SU-DHL-6 (cell line): ENCODE data around the gene C6orf163.

Source experiments
- EZH2phosphoT487 ChIP-seq: fragments of 200-600 bp; sonication (generic), shearing (Covaris generic); conservative IDR thresholded peaks from 2 replicates; pipeline ENCODE4 v1.6.1; 2018; ENCODE audit warnings: mild to moderate bottlenecking, antibody characterized with exemption, low read length, moderate library complexity, mixed read lengths
- TF ChIP-seq, protein P1 (sequence below): fragments of 200-600 bp; sonication (generic); IDR thresholded peaks from one replicate; pipeline ENCODE4 v1.5.1; 2017; ENCODE audit warnings: antibody characterized with exemption, mild to moderate bottlenecking, low read length, moderate library complexity; ENCODE audit not compliant: insufficient read depth, poor library complexity, severe bottlenecking

DNA sequence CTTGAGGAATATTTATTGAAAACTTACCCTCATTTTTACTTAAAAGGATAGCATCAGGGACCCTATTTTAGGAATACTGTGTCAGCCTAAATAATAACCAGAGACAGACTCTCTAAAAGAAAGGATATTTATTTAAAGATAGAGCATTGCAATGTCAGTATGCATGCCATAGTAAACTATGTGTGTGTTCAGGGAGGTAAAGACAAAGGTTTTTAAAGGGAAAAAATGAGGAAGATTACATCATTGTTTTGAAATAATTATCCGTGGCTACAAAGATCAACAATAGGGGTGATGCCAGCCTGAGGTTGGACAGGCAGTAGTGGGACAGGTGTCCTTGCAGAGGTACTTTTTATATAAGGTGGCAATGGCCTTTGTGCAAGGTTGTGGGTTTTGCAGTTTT, 39.4 kb downstream of the C6orf163 start:
- TF ChIP-seq, protein P1, sequence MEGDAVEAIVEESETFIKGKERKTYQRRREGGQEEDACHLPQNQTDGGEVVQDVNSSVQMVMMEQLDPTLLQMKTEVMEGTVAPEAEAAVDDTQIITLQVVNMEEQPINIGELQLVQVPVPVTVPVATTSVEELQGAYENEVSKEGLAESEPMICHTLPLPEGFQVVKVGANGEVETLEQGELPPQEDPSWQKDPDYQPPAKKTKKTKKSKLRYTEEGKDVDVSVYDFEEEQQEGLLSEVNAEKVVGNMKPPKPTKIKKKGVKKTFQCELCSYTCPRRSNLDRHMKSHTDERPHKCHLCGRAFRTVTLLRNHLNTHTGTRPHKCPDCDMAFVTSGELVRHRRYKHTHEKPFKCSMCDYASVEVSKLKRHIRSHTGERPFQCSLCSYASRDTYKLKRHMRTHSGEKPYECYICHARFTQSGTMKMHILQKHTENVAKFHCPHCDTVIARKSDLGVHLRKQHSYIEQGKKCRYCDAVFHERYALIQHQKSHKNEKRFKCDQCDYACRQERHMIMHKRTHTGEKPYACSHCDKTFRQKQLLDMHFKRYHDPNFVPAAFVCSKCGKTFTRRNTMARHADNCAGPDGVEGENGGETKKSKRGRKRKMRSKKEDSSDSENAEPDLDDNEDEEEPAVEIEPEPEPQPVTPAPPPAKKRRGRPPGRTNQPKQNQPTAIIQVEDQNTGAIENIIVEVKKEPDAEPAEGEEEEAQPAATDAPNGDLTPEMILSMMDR: no peak
- no peak for TF ChIP-seq EZH2phosphoT487
